SK-N-SH treated with all-trans-retinoic acid at 6 μM for 48 hours (cell line): Measurements from ENCODE around the gene ZSCAN9.
A peak's percentile ranks its signal among the peaks of the same experiment; 100 is the strongest.

ENCODE experiments used
- ATAC-seq: fragments of 200-7000 bp; cut with Tn5 transposase; 3 replicates; pipeline ENCODE4 v1.9.1; 2020; ENCODE audit warnings: mild to moderate bottlenecking, moderate library complexity
- GLIS3 ChIP-seq: fragments of 250-450 bp; sonication (Bioruptor Pico); IDR thresholded peaks from 2 replicates; pipeline ENCODE4 v1.5.0; 2020; ENCODE audit warnings: mild to moderate bottlenecking, moderate library complexity
- TCF4 ChIP-seq: fragments of 250-450 bp; sonication (Bioruptor Pico); IDR thresholded peaks from 2 replicates; pipeline ENCODE4 v1.8.0; 2021; ENCODE audit warnings: mild to moderate bottlenecking, moderate library complexity, borderline replicate concordance
- TOX ChIP-seq: fragments of 250-450 bp; sonication (Bioruptor Pico); IDR thresholded peaks from 2 replicates; pipeline ENCODE4 v1.8.0; 2021; ENCODE audit warnings: mild to moderate bottlenecking, moderate library complexity, borderline replicate concordance
- ZNF565 ChIP-seq: fragments of 450-650 bp; formaldehyde crosslinking; conservative IDR thresholded peaks from 2 replicates; pipeline ENCODE4 v1.5.0; 2020; ENCODE audit warnings: low read depth, mild to moderate bottlenecking, moderate library complexity
- ZNF70 ChIP-seq: fragments of 450-650 bp; formaldehyde crosslinking; IDR thresholded peaks from 2 replicates; pipeline ENCODE4 v1.5.0; 2020; ENCODE audit warnings: mild to moderate bottlenecking, moderate library complexity

Gene ZSCAN9

GRCh38 chr6:28281288-28282064 is 56.4 kb downstream of the ZSCAN9 start, which contains the start of gene PGBD1:
Gene PGBD1 (plus strand): TSS chr6:28281572. CDS start chr6:28283814, 2,242 bp downstream.
- TF ChIP-seq ZNF70 (CRISPR knock-in tag): no peak
- no peak for TF ChIP-seq TCF4
- TF ChIP-seq GLIS3 (CRISPR knock-in tag): 0 out of 2 replicates have a peak, but pooled peaks have one; percentile 7
- peak; percentile 99 for ATAC-seq

- ATAC-seq: no peak
These were observed 57.9 kb downstream of the ZSCAN9 start for GRCh38 chr6:28282926-28283325.

More at GRCh38 chr6:28282926-28283325, 57.9 kb downstream of the ZSCAN9 start:
- no peak for TF ChIP-seq TOX
- peak; percentile 99 for TF ChIP-seq ZNF565 (CRISPR knock-in tag)
